Astrocyte of the spinal cord (primary cell): ENCODE results near the gene SLC35G3.
"Not testable (repeated sequence)": the region's sequence is repeated elsewhere in the genome, so short reads cannot be mapped to it uniquely, and the experiment has no call there.

Experiments
- DNase-seq: peaks from one replicate; pipeline ENCODE4 v3.0.0; 2011; ENCODE audit warnings: low read depth, low spot score
- H3K4me3 ChIP-seq: 2 replicates; pipeline ENCODE4 v1.5.1; 2011; ENCODE audit warnings: low read depth, mild to moderate bottlenecking, low read length, moderate library complexity
- in situ Hi-C: cut with HindIII; loops from 2 replicates; pipeline ENCODE4 v1.10.0; 2017; ENCODE audit warnings: low sequenced_read_pairs
- TF ChIP-seq, protein P1 (sequence below): IDR thresholded peaks from 2 replicates; pipeline ENCODE4 v1.5.1; 2012; ENCODE audit warnings: low read depth, mild to moderate bottlenecking, low read length, inconsistent platforms

Gene SLC35G3

DNA sequence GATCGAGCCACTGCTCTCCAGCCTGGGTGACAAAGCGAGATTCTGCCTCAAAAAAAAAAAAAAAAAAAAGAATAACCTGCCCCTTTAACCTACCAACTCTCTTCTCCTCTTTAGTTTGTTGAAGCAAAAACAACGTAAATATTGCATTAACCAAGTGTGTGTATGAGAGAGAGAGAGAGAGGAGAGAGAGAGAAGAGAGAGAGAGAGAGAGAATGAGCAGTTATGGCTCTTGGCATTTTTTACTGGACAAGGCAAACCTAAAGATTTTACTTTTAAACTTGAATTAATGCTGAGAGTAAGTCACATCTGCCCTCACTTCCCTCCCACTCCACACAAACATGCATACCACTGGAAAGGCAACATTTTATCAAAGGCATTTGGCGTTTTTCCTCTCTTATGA is 45.6 kb upstream of the SLC35G3 start:
- DNase-seq, result no peak
- no peak overlapping the region for H3K4me3 ChIP-seq
- TF ChIP-seq, protein P1, sequence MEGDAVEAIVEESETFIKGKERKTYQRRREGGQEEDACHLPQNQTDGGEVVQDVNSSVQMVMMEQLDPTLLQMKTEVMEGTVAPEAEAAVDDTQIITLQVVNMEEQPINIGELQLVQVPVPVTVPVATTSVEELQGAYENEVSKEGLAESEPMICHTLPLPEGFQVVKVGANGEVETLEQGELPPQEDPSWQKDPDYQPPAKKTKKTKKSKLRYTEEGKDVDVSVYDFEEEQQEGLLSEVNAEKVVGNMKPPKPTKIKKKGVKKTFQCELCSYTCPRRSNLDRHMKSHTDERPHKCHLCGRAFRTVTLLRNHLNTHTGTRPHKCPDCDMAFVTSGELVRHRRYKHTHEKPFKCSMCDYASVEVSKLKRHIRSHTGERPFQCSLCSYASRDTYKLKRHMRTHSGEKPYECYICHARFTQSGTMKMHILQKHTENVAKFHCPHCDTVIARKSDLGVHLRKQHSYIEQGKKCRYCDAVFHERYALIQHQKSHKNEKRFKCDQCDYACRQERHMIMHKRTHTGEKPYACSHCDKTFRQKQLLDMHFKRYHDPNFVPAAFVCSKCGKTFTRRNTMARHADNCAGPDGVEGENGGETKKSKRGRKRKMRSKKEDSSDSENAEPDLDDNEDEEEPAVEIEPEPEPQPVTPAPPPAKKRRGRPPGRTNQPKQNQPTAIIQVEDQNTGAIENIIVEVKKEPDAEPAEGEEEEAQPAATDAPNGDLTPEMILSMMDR, result no peak
- in situ Hi-C loops, result no loop called here

DNA sequence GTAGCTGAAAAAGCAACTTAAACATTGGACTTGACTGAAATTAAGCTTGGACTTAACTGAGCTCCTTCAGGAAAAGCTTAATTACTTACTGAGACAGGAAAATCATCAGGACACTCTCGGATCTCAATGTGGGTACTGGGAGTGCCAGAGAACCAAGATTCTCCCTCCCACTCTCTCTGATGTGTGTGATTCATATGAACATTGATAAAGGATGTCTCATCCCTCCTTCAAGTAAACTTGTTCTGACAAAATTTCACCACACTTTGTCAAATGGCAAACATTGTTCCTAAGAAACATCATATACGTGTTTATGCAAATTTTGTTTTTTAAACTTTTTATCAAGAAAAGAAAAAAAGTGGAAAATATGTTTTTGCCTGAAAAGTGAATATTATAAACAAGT is 44.6 kb upstream of the SLC35G3 start:
- no peak for DNase-seq
- in situ Hi-C loops, result no loop called here
- H3K4me3 ChIP-seq, result no peak overlapping the region

DNA sequence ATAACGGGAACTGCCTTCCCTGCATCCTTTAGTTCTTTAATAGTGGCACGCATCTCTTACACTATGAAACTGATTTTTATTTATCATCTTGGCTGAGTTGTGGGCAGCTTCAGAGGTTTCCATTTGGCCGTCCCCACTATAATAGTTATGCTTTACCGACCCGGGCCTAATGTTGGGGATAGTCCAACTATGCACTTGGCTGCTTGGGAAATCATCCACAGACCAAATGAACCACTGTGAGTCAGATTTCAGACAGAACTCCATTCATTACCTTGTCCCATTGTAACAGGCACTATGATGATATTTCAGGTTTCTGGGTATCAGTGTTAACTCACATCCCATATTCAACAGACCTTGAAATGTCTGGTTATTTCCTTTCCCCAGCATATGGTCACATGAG is 42.6 kb upstream of the SLC35G3 start:
- TF ChIP-seq, protein P1, result no peak
- no peak for DNase-seq
- in situ Hi-C loops, result no loop called here
- no peak overlapping the region for H3K4me3 ChIP-seq

More for the DNA sequence above, 44.6 kb upstream of the SLC35G3 start:
- TF ChIP-seq, protein P1, result no peak

DNA sequence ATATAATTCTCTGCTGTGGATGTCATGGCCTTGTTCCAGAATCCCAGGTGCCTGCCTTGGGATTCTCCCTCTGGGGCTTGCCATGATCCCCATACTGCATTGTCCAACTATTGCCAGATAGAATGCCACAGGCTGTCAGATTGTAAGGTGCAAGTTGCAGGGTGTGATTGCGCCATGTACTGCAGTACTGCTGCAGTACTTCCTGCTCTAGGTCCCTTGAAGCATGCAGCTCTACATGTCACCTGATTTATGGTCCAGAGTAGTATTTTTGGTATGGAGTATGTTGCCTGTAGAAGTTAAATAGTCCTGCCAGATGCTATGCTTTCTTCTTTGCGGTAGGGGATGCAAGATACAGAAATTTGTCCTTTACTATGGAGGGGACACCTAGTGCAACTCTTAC is 41.7 kb upstream of the SLC35G3 start:
- no peak overlapping the region for H3K4me3 ChIP-seq
- in situ Hi-C loops, result no loop called here
- TF ChIP-seq, protein P1, result no peak
- no peak for DNase-seq

DNA sequence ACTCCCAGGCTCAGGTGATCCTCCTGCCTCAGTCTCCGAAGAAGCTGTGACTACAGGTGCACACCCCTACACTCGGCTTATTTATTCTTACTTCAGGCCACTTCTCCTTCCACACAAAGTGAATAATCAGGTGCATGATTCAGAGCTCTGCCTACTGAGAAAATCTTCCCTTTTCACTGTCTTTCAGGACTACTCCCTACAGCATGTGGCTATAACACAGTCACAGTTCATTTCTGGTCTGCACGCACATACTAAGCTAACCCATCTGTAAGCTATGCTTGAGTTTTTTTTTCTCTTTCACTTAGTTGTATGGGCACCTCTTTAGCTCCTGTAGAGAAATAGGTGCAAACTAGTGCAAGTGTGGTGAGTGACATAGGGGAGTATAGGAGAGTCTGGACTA is 41.1 kb upstream of the SLC35G3 start:
- DNase-seq, result no peak
- in situ Hi-C loops, result no loop called here
- TF ChIP-seq, protein P1, result no peak
- no peak overlapping the region for H3K4me3 ChIP-seq

DNA sequence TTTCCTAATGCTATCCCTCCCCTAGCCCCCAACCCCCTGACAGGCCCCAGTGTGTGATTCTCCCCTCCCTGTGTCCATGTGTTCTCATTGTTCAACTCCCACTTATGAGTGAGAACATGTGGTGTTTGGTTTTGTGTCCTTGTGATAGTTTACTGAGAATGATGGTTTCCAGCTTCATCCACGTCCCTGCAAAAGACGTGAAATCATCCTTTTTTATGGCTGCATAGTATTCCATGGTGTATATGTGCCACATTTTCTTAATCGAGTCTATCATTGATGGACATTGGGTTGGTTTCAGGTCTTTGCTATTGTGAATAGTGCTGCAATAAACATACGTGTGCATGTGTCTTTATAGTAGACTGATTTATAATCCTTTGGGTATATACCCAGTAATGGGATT is 40.1 kb upstream of the SLC35G3 start:
- DNase-seq, H3K4me3 ChIP-seq, in situ Hi-C loops: not testable (repeated sequence)

DNA sequence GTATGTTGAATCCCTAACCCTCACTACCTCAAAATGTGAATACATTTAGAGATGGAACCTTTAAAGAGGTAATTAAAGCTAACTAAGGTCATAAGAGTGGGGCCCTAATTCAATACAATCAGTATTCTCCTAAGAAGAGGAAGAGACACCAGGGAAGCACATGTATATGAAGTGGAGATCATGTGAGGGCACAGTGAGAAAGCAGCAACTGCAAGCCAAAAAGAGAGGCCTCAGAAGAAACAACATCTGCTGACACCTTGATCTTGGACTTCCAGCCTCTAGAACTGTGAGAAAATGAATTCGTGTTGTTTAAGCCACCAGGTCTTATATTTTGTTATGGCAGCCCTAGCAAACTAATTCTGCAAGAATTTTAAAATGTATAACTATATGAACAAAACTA is 35.4 kb upstream of the SLC35G3 start:
- in situ Hi-C loops, result no loop called here
- no peak for DNase-seq
- TF ChIP-seq, protein P1, result no peak
- no peak overlapping the region for H3K4me3 ChIP-seq
